Lung (tissue), 12 donors: ENCODE data around the gene TMPRSS5. TPM values are rescaled to one million over a fixed set of nuclear protein-coding genes. Genes with fewer than 3 reads are reported as not detected.

ENCODE experiments used
- ATAC-seq: fragments of 200-7000 bp; cut with Tn5 transposase; one replicate; pipeline ENCODE4 v1.9.1; 2020; ENCODE audit warnings: moderate number of reproducible peaks; ENCODE audit not compliant: insufficient read depth, low FRiP score
- DNase-seq, 3 donors: peaks; one replicate each; pipeline ENCODE4 v3.0.0-alpha.2; 2013 to 2017
- H3K27ac ChIP-seq, 2 donors: one replicate each; pipeline ENCODE4 v1.5.1; 2013; ENCODE audit warnings: mild to moderate bottlenecking in 2 of 2, moderate library complexity in 2 of 2, control low read depth in 1 of 2, inconsistent platforms in 1 of 2, low read depth in 1 of 2, low read length in 1 of 2
- H3K27me3 ChIP-seq, 3 donors: one replicate each; pipeline ENCODE4 v1.5.1; 2013; ENCODE audit warnings: low read length in 2 of 3; ENCODE audit not compliant: control insufficient read depth in 3 of 3, insufficient read depth in 3 of 3
- H3K36me3 ChIP-seq, 4 donors: one replicate each; pipeline ENCODE4 v1.5.1; 2013; ENCODE audit warnings: low read length in 4 of 4, mild to moderate bottlenecking in 1 of 4, moderate library complexity in 1 of 4; ENCODE audit not compliant: control insufficient read depth in 4 of 4, insufficient read depth in 4 of 4
- H3K4me1 ChIP-seq, 5 donors: one replicate each; pipeline ENCODE4 v1.5.1; 2013; ENCODE audit warnings: low read length in 5 of 5, mild to moderate bottlenecking in 2 of 5, moderate library complexity in 1 of 5; ENCODE audit not compliant: control insufficient read depth in 5 of 5, insufficient read depth in 5 of 5
- H3K4me3 ChIP-seq: one replicate; pipeline ENCODE4 v1.5.1; 2013; ENCODE audit warnings: mild to moderate bottlenecking, control low read depth, moderate library complexity
- H3K9ac ChIP-seq, 2 donors: one replicate each; pipeline ENCODE4 v1.5.1; 2013; ENCODE audit warnings: low read length in 2 of 2, control low read depth in 1 of 2; ENCODE audit not compliant: insufficient read depth in 1 of 2
- H3K9me3 ChIP-seq, 4 donors: one replicate each; pipeline ENCODE4 v1.5.1; 2013; ENCODE audit warnings: low read length in 3 of 4, mild to moderate bottlenecking in 1 of 4, moderate library complexity in 1 of 4; ENCODE audit not compliant: control insufficient read depth in 4 of 4, insufficient read depth in 3 of 4
- CTCF ChIP-seq: IDR thresholded peaks from 2 replicates; pipeline ENCODE4 v1.5.1; 2012; ENCODE audit warnings: mild to moderate bottlenecking; ENCODE audit errors: control extremely low read depth, extremely low read depth
- WGBS, 2 donors: extraction: QIAGEN DNeasy Blood & Tissue Kit; methylation state at CpG; one replicate each; pipeline ENCODE4 v1.1.7; 2013; 5-methylcytosine and 5-hydroxymethylcytosine counted together
- polyA plus RNA-seq, 2 donors: library from polyadenylated mRNA; stranded (reverse); fragments of 200-250 nt; gene quantifications; one replicate each; pipeline ENCODE4 v1.2.1, GENCODE V29; 2013
- total RNA-seq, 2 donors: library from RNA; depleted of rRNA in 1 of 2; stranded (reverse); fragments of >200 nt in 1 of 2; gene quantifications; one replicate each; pipeline ENCODE4 v1.2.1, GENCODE V29; 2014 to 2021
- donor health status: control.
- donor health status: control.
- donor health status: Bipolar disorder and iron deficiency.
- donor health status: healthy.
- donor health status: DM: yes; HTN: yes; CAD: no.

Gene TMPRSS5
- total and polyA plus RNA-seq, 4 donors = 0.32 to 1.8 (median 0.99) TPM

DNA sequence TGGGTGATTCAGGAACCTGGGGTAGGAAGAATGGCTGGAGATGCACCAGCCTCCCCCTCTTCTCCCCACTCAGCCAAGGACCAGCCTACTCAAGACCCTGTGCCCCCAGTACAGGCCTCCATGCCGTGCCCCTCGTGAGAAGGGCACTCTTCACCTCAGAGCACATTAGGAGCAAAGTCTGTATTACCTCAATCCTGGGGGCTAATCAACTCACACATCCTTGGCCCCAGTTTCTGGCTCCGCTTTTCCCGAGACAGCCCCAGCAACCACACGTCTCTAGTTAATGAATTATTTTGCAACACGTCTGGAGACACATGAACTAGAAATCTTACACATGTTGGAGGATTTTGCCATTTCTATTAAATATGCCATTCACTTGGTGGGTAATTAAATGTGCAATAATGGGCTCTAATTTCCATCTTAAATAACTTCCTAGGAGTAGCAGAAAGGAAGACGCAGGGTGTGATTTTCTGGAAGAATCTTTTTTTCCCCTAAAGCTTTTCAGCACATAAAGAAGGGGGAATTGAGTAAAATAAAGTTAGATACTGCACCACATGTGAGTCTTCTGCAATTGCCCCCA lies 63.0 kb downstream of the TMPRSS5 start:
- Histone ChIP-seq H3K27me3 (no peaks in the 10 kb centered on the region), H3K9ac (no peak overlapping the region), H3K27ac (no peak overlapping the region), H3K4me3 (no peak overlapping the region), H3K4me1 (no peaks in the 10 kb centered on the region), H3K9me3 (peaks cover 0 to 3% (median 0%) of the 10 kb centered on the region in 4 donors), H3K36me3 (no peaks in the 10 kb centered on the region)
- 60 to 87% methylated on average over 7 of the region's 7 CpGs for WGBS, 2 donors
- DNase-seq (no peak), ATAC-seq (no peak)
- TF ChIP-seq CTCF = no peak

DNA sequence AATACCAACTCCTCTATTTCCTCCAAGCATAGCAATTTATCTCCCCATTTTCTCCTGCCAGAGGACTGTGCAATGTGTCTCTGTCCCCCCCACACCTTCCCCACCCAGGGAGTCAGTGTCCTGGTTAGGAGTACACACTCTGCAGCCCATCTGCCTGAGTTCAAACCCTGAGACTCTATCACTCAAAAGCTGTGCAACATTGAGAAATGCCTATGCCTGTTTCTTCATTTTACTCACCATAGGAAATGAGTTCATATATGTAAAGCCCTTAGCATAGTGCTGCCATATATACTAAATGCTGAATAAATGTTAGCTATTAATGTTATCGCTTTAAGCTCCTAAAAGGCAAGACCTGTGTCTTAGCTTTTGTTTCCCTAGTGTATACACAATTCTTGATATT lies 64.0 kb downstream of the TMPRSS5 start:
- Histone ChIP-seq H3K27me3 (no peaks in the 10 kb centered on the region), H3K4me3 (no peak overlapping the region), H3K36me3 (no peaks in the 10 kb centered on the region), H3K9ac (no peak overlapping the region), H3K4me1 (no peaks in the 10 kb centered on the region), H3K27ac (no peak overlapping the region), H3K9me3 (peaks cover 0 to 3% (median 0%) of the 10 kb centered on the region in 4 donors)
- WGBS, 2 donors = 95 to 97% methylated on average over 1 of the region's 1 CpG
- ATAC-seq (no peak), DNase-seq (no peak)
- no peak for TF ChIP-seq CTCF

GRCh38 chr11:113638376-113638775 lies 67.7 kb downstream of the TMPRSS5 start:
- Histone ChIP-seq H3K27me3 (no peaks in the 10 kb centered on the region), H3K27ac (no peak overlapping the region), H3K4me1 (no peaks in the 10 kb centered on the region), H3K36me3 (no peaks in the 10 kb centered on the region), H3K9ac (no peak overlapping the region), H3K9me3 (peaks cover 0 to 8% (median 2%) of the 10 kb centered on the region in 4 donors), H3K4me3 (no peak overlapping the region)
- ATAC-seq = no peak
- TF ChIP-seq CTCF = no peak
- peak in 1 of 3 donors; percentile 6 for DNase-seq
- 85 to 92% methylated on average over 9 of the region's 9 CpGs for WGBS, 2 donors

DNA sequence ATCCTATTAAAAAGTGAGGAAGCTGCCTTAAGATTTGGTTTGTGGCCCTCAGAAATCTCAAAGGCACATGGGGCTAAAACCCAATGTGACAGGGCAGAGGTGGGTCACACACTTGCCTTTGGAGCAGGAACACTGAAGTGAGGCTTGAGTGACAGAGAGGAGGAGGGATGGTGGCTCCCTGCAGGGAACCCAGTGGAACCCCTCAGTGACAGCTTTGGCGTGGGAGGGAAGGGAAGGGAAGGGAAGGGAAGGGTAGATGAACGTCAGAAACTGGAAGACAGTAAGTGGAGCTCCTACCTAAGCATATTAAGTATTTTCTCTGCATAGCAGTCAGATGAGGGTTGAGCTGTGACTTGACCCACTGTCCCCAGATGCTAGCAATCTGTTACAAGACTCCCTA lies 68.5 kb downstream of the TMPRSS5 start:
- ATAC-seq = no peak
- TF ChIP-seq CTCF = no peak
- WGBS, 2 donors = 48 to 58% methylated on average over 2 of the region's 2 CpGs

More for the DNA sequence above, 68.5 kb downstream of the TMPRSS5 start:
- H3K4me3 ChIP-seq = no peak overlapping the region
- no peak overlapping the region for H3K9ac ChIP-seq
- no peaks in the 10 kb centered on the region for H3K27me3 ChIP-seq
- no peak for DNase-seq
- no peaks in the 10 kb centered on the region for H3K4me1 ChIP-seq
- H3K36me3 ChIP-seq = no peaks in the 10 kb centered on the region
- H3K27ac ChIP-seq = no peak overlapping the region
- peaks cover 0 to 8% (median 2%) of the 10 kb centered on the region in 4 donors for H3K9me3 ChIP-seq
